Measurements from ENCODE around the gene HIVEP3.

Gene HIVEP3

DNA sequence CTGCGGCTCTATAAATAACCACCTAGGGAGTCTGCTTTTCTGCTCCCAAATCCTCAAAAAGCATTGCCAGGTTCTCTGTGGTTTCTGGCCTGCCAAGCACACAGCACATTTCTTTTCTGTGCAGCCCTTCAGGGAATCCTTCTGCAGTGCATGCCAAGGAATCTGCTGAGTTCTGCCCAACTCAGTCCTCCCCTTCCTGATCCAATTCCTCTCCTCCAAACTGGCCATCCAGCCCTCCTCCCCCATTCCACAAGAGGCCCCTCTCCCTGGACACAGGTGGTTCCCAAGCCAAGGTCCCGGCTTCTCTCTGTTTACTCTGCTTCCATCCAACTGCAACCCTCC is 61.8 kb downstream of the HIVEP3 start:
- TF ChIP-seq FOXM1 (IDR thresholded peaks at IDR 0.05; ENCODE audit: borderline replicate concordance, low read depth) (no peak), TAF1 (IDR thresholded peaks at IDR 0.05; ENCODE audit: low read depth) (no peak), EGR1 (IDR thresholded peaks at IDR 0.05) (no peak), TEAD4 (IDR thresholded peaks at IDR 0.05) (no peak), YY1 (IDR thresholded peaks at IDR 0.05; ENCODE audit: low read depth) (no peak), EP300 (IDR thresholded peaks at IDR 0.05; ENCODE audit: borderline replicate concordance) (no peak), RAD21 (IDR thresholded peaks at IDR 0.05; ENCODE audit: low read depth) (no peak), TCF12 (IDR thresholded peaks at IDR 0.05; ENCODE audit: low read depth) (no peak), ZBTB7A (IDR thresholded peaks at IDR 0.05; ENCODE audit: low read depth) (no peak), CREB1 (IDR thresholded peaks at IDR 0.05; ENCODE audit: low read depth) (no peak), NFIC (IDR thresholded peaks at IDR 0.05) (no peak), CEBPB (IDR thresholded peaks at IDR 0.05) (no peak)
- TF ChIP-seq, protein P1, sequence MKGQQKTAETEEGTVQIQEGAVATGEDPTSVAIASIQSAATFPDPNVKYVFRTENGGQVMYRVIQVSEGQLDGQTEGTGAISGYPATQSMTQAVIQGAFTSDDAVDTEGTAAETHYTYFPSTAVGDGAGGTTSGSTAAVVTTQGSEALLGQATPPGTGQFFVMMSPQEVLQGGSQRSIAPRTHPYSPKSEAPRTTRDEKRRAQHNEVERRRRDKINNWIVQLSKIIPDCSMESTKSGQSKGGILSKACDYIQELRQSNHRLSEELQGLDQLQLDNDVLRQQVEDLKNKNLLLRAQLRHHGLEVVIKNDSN (IDR thresholded peaks at IDR 0.05), result no peak
- TF ChIP-seq, protein P2, sequence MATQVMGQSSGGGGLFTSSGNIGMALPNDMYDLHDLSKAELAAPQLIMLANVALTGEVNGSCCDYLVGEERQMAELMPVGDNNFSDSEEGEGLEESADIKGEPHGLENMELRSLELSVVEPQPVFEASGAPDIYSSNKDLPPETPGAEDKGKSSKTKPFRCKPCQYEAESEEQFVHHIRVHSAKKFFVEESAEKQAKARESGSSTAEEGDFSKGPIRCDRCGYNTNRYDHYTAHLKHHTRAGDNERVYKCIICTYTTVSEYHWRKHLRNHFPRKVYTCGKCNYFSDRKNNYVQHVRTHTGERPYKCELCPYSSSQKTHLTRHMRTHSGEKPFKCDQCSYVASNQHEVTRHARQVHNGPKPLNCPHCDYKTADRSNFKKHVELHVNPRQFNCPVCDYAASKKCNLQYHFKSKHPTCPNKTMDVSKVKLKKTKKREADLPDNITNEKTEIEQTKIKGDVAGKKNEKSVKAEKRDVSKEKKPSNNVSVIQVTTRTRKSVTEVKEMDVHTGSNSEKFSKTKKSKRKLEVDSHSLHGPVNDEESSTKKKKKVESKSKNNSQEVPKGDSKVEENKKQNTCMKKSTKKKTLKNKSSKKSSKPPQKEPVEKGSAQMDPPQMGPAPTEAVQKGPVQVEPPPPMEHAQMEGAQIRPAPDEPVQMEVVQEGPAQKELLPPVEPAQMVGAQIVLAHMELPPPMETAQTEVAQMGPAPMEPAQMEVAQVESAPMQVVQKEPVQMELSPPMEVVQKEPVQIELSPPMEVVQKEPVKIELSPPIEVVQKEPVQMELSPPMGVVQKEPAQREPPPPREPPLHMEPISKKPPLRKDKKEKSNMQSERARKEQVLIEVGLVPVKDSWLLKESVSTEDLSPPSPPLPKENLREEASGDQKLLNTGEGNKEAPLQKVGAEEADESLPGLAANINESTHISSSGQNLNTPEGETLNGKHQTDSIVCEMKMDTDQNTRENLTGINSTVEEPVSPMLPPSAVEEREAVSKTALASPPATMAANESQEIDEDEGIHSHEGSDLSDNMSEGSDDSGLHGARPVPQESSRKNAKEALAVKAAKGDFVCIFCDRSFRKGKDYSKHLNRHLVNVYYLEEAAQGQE (IDR thresholded peaks at IDR 0.05; ENCODE audit: low read depth), result no peak
- TF ChIP-seq, protein P3, sequence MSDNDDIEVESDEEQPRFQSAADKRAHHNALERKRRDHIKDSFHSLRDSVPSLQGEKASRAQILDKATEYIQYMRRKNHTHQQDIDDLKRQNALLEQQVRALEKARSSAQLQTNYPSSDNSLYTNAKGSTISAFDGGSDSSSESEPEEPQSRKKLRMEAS (IDR thresholded peaks at IDR 0.05), result no peak

- TF ChIP-seq, protein P2 (IDR thresholded peaks at IDR 0.05; ENCODE audit: low read depth), result no peak
- TF ChIP-seq TEAD4 (IDR thresholded peaks at IDR 0.05), result no peak
- no peak for TF ChIP-seq ZBTB7A (IDR thresholded peaks at IDR 0.05; ENCODE audit: low read depth)
- TF ChIP-seq, protein P3 (IDR thresholded peaks at IDR 0.05), result no peak
- no peak for TF ChIP-seq NFIC (IDR thresholded peaks at IDR 0.05)
- TF ChIP-seq, protein P1 (IDR thresholded peaks at IDR 0.05), result no peak
- no peak for TF ChIP-seq CEBPB (IDR thresholded peaks at IDR 0.05)
- no peak for TF ChIP-seq TAF1 (IDR thresholded peaks at IDR 0.05; ENCODE audit: low read depth)
Measured at GRCh38 chr1:41856151-41856943, 62.4 kb downstream of the HIVEP3 start.

- TF ChIP-seq, protein P1 (IDR thresholded peaks at IDR 0.05), result no peak
- no peak for TF ChIP-seq NFIC (IDR thresholded peaks at IDR 0.05)
- TF ChIP-seq FOXM1 (IDR thresholded peaks at IDR 0.05; ENCODE audit: borderline replicate concordance, low read depth), result no peak
- no peak for TF ChIP-seq YY1 (IDR thresholded peaks at IDR 0.05; ENCODE audit: low read depth)
- no peak for TF ChIP-seq ZBTB7A (IDR thresholded peaks at IDR 0.05; ENCODE audit: low read depth)
- no peak for TF ChIP-seq EP300 (IDR thresholded peaks at IDR 0.05; ENCODE audit: borderline replicate concordance)
- no peak for TF ChIP-seq TCF12 (IDR thresholded peaks at IDR 0.05; ENCODE audit: low read depth)
- TF ChIP-seq EGR1 (IDR thresholded peaks at IDR 0.05), result no peak
- TF ChIP-seq CREB1 (IDR thresholded peaks at IDR 0.05; ENCODE audit: low read depth), result no peak
- TF ChIP-seq, protein P2 (IDR thresholded peaks at IDR 0.05; ENCODE audit: low read depth), result no peak
- TF ChIP-seq CEBPB (IDR thresholded peaks at IDR 0.05), result no peak
- TF ChIP-seq TEAD4 (IDR thresholded peaks at IDR 0.05), result no peak
- no peak for TF ChIP-seq TAF1 (IDR thresholded peaks at IDR 0.05; ENCODE audit: low read depth)
Measured at GRCh38 chr1:41855713-41856112, 63.0 kb downstream of the HIVEP3 start.

DNA sequence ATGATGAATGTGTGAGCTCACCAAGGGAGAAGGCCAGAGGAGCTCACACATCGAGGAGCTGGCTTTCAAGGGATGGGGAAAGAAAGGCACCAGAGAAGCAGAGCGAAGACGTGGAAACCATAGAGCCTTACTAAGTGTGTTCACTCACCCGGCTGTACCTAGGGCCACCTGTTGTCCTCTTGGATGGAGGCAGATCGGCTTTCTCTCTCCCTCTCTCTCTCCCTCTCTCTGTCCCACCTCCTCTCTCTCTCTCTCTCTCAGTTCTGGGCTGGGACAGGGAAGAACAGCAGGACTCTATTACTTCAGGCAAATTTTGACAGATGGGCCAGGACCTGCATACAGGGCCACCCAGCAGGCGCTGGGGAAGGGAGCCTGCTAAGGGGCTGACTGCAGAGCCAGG is 64.8 kb downstream of the HIVEP3 start:
- no peak for TF ChIP-seq ZBTB7A (IDR thresholded peaks at IDR 0.05; ENCODE audit: low read depth)
- TF ChIP-seq, protein P2 (IDR thresholded peaks at IDR 0.05; ENCODE audit: low read depth), result no peak
- no peak for TF ChIP-seq YY1 (IDR thresholded peaks at IDR 0.05; ENCODE audit: low read depth)
- no peak for TF ChIP-seq CREB1 (IDR thresholded peaks at IDR 0.05; ENCODE audit: low read depth)
- no peak for TF ChIP-seq FOXM1 (IDR thresholded peaks at IDR 0.05; ENCODE audit: borderline replicate concordance, low read depth)
- TF ChIP-seq TEAD4 (IDR thresholded peaks at IDR 0.05), result no peak
- TF ChIP-seq, protein P3 (IDR thresholded peaks at IDR 0.05), result no peak
- TF ChIP-seq NFIC (IDR thresholded peaks at IDR 0.05), result no peak
- no peak for TF ChIP-seq EP300 (IDR thresholded peaks at IDR 0.05; ENCODE audit: borderline replicate concordance)
- TF ChIP-seq, protein P1 (IDR thresholded peaks at IDR 0.05), result no peak
- TF ChIP-seq TCF12 (IDR thresholded peaks at IDR 0.05; ENCODE audit: low read depth), result no peak
